KBM-7 (cell line): ENCODE measurements around the gene CFAP410.

Experiments
- DNase-seq: peaks from one replicate; pipeline ENCODE4 v3.0.0-alpha.2; 2015
- in situ Hi-C: fragments of 300-500 bp; cut with MboI; formaldehyde crosslinking; loops from 2 replicates; pipeline ENCODE4 v1.14.3; 2020; ENCODE audit warnings: low sequenced_read_pairs, low pct_unique_long_range_greater_than_20kb, mixed read lengths

CFAP410 gene

GRCh38 chr21:44325386-44326271 lies 13.6 kb downstream of the CFAP410 start:
- in situ Hi-C loops: loop anchor here (25.0 kb wide), 1 partner anchor 513 kb away; no protein-coding TSS in a partner anchor
- DNase-seq: no peak

GRCh38 chr21:44324854-44325107 lies 14.4 kb downstream of the CFAP410 start:
- in situ Hi-C loops: loop anchor here (25.0 kb wide), 1 partner anchor 512 kb away; no protein-coding TSS in a partner anchor
- no peak for DNase-seq

GRCh38 chr21:44324106-44324853 lies 14.9 kb downstream of the CFAP410 start:
- in situ Hi-C loops: no loop called here
- DNase-seq: no peak

GRCh38 chr21:44323591-44323990 lies 15.6 kb downstream of the CFAP410 start:
- in situ Hi-C loops: no loop called here
- no peak for DNase-seq

- DNase-seq: no peak
- in situ Hi-C loops: no loop called here
These were observed 16.4 kb downstream of the CFAP410 start for GRCh38 chr21:44322621-44323325.

- in situ Hi-C loops: no loop called here
- no peak for DNase-seq
These were observed 17.2 kb downstream of the CFAP410 start for GRCh38 chr21:44321846-44322450.

- in situ Hi-C loops: no loop called here
- DNase-seq: no peak
These were observed 18.3 kb downstream of the CFAP410 start for GRCh38 chr21:44320847-44321246.

GRCh38 chr21:44319407-44320065 lies 19.7 kb downstream of the CFAP410 start:
- DNase-seq: no peak
- in situ Hi-C loops: no loop called here

GRCh38 chr21:44318489-44319285 lies 20.5 kb downstream of the CFAP410 start:
- in situ Hi-C loops: no loop called here
- no peak for DNase-seq

- DNase-seq: no peak
- in situ Hi-C loops: no loop called here
These were observed 21.3 kb downstream of the CFAP410 start for GRCh38 chr21:44317871-44318270.

GRCh38 chr21:44317241-44317782 lies 21.9 kb downstream of the CFAP410 start:
- DNase-seq: no peak
- in situ Hi-C loops: no loop called here

GRCh38 chr21:44316277-44316900 lies 22.8 kb downstream of the CFAP410 start:
- in situ Hi-C loops: no loop called here
- DNase-seq: no peak

GRCh38 chr21:44315691-44316203 lies 23.4 kb downstream of the CFAP410 start:
- in situ Hi-C loops: no loop called here

GRCh38 chr21:44314561-44314960 lies 24.6 kb downstream of the CFAP410 start:
- in situ Hi-C loops: no loop called here
- no peak for DNase-seq

More at GRCh38 chr21:44315691-44316203, 23.4 kb downstream of the CFAP410 start:
- DNase-seq: no peak

GRCh38 chr21:44314128-44314527 lies 25.1 kb downstream of the CFAP410 start:
- in situ Hi-C loops: no loop called here
- no peak for DNase-seq

- in situ Hi-C loops: no loop called here
- no peak for DNase-seq
These were observed 25.7 kb downstream of the CFAP410 start for GRCh38 chr21:44313451-44313850.

GRCh38 chr21:44312716-44313115 lies 26.5 kb downstream of the CFAP410 start:
- in situ Hi-C loops: no loop called here

More at GRCh38 chr21:44312716-44313115, 26.5 kb downstream of the CFAP410 start:
- no peak for DNase-seq
